Measurements from ENCODE around the gene MMP20. TPM values are rescaled to one million over a fixed set of nuclear protein-coding genes. Genes with fewer than 3 reads are reported as not detected.

Gene MMP20
- total RNA-seq, 1 experiment from 2014 or later = not detected

- ChIA-PET CTCF (interaction anchor here (0.7 to 7.1 kb wide), 16 partner anchors 9 to 323 kb away, joined by 3 to 164 read pairs (median 6); no protein-coding TSS in a partner anchor), POLR2A (interaction anchor here (0.7 to 1.6 kb wide), 4 partner anchors 51 to 265 kb away, joined by 3 to 6 read pairs (median 3); partner anchors contain the start of gene BIRC2)
- no peak for DNase-seq (ENCODE audit: unreplicated experiment)
- no TSS peak for BruUV-seq (replicated peaks)
- no peaks in the 10 kb centered on the region for H3K9me3 Mint-ChIP-seq (ENCODE audit: unreplicated experiment)
- H3K27me3 Mint-ChIP-seq (ENCODE audit: insufficient read depth, unreplicated experiment) = no peaks in the 10 kb centered on the region
- peaks cover 6% of the 10 kb centered on the region for H3K4me1 Mint-ChIP-seq (ENCODE audit: insufficient read depth, unreplicated experiment)
- H3K36me3 Mint-ChIP-seq (ENCODE audit: insufficient read depth, unreplicated experiment) = no peaks in the 10 kb centered on the region
- TF ChIP-seq CTCF (IDR thresholded peaks at IDR 0.05; ENCODE audit: unreplicated experiment) = no peak
- intact Hi-C loops (cut with micrococcal nuclease) = loop anchor here (5.0 kb wide), 1 partner anchor 56 kb away; no protein-coding TSS in a partner anchor
- no peak overlapping the region for H3K27ac Mint-ChIP-seq (ENCODE audit: low read depth, unreplicated experiment)
- no peak overlapping the region for H3K4me3 Mint-ChIP-seq (ENCODE audit: unreplicated experiment)
These were observed 13.8 kb downstream of the MMP20 start for GRCh38 chr11:102611291-102611690.

- H3K9me3 Mint-ChIP-seq (ENCODE audit: unreplicated experiment) = peaks cover 5% of the 10 kb centered on the region
- no peak for DNase-seq (ENCODE audit: unreplicated experiment)
- H3K27ac Mint-ChIP-seq (ENCODE audit: low read depth, unreplicated experiment) = no peak overlapping the region
- H3K4me3 Mint-ChIP-seq (ENCODE audit: unreplicated experiment) = no peak overlapping the region
- no peaks in the 10 kb centered on the region for H3K27me3 Mint-ChIP-seq (ENCODE audit: insufficient read depth, unreplicated experiment)
- no peaks in the 10 kb centered on the region for H3K36me3 Mint-ChIP-seq (ENCODE audit: insufficient read depth, unreplicated experiment)
- no peak for TF ChIP-seq CTCF (IDR thresholded peaks at IDR 0.05; ENCODE audit: unreplicated experiment)
- POLR2A ChIA-PET = interaction anchor here (0.6 to 0.7 kb wide), 2 partner anchors 9 to 386 kb away, joined by 4 read pairs; no protein-coding TSS in a partner anchor
- no peaks in the 10 kb centered on the region for H3K4me1 Mint-ChIP-seq (ENCODE audit: insufficient read depth, unreplicated experiment)
- CTCF ChIA-PET = interaction anchor here (0.6 to 6.8 kb wide), 7 partner anchors 36 to 316 kb away, joined by 3 to 164 read pairs (median 3); no protein-coding TSS in a partner anchor
- BruUV-seq (replicated peaks) = no TSS peak
- intact Hi-C loops (cut with micrococcal nuclease) = loop anchor here (5.0 kb wide), 1 partner anchor 57 kb away; no protein-coding TSS in a partner anchor
These were observed 14.9 kb downstream of the MMP20 start for GRCh38 chr11:102610200-102610599.

GRCh38 chr11:102608699-102609098, 16.4 kb downstream of the MMP20 start:
- Mint-ChIP-seq H3K4me1 (ENCODE audit: insufficient read depth, unreplicated experiment) (no peaks in the 10 kb centered on the region), H3K27ac (ENCODE audit: low read depth, unreplicated experiment) (no peak overlapping the region), H3K4me3 (ENCODE audit: unreplicated experiment) (no peak overlapping the region), H3K9me3 (ENCODE audit: unreplicated experiment) (peaks cover 5% of the 10 kb centered on the region), H3K27me3 (ENCODE audit: insufficient read depth, unreplicated experiment) (no peaks in the 10 kb centered on the region), H3K36me3 (ENCODE audit: insufficient read depth, unreplicated experiment) (no peaks in the 10 kb centered on the region)
- ChIA-PET POLR2A (interaction anchor here (1.0 to 1.8 kb wide), 2 partner anchors 9 to 49 kb away, joined by 6 to 10 read pairs; no protein-coding TSS in a partner anchor), CTCF (no interaction called here)
- no peak for TF ChIP-seq CTCF (IDR thresholded peaks at IDR 0.05; ENCODE audit: unreplicated experiment)
- no TSS peak for BruUV-seq (replicated peaks)
- intact Hi-C loops (cut with micrococcal nuclease) = no loop called here
- DNase-seq (ENCODE audit: unreplicated experiment) = peak; percentile 33

GRCh38 chr11:102604875-102605274, 20.3 kb downstream of the MMP20 start:
- H3K27ac Mint-ChIP-seq (ENCODE audit: low read depth, unreplicated experiment) = no peak overlapping the region
- no peak overlapping the region for H3K4me3 Mint-ChIP-seq (ENCODE audit: unreplicated experiment)
- DNase-seq (ENCODE audit: unreplicated experiment) = no peak
- BruUV-seq (replicated peaks) = no TSS peak
- intact Hi-C loops (cut with micrococcal nuclease) = no loop called here
- TF ChIP-seq CTCF (IDR thresholded peaks at IDR 0.05; ENCODE audit: unreplicated experiment) = no peak
- no peaks in the 10 kb centered on the region for H3K27me3 Mint-ChIP-seq (ENCODE audit: insufficient read depth, unreplicated experiment)
- H3K4me1 Mint-ChIP-seq (ENCODE audit: insufficient read depth, unreplicated experiment) = peaks cover 24% of the 10 kb centered on the region
- POLR2A ChIA-PET = interaction anchor here (1.9 kb wide), 1 partner anchor 8 kb away, joined by 6 read pairs; no protein-coding TSS in a partner anchor
- CTCF ChIA-PET = interaction anchor here (1.0 to 5.9 kb wide), 6 partner anchors 8 to 263 kb away, joined by 3 to 66 read pairs (median 6); no protein-coding TSS in a partner anchor
- peaks cover 5% of the 10 kb centered on the region for H3K9me3 Mint-ChIP-seq (ENCODE audit: unreplicated experiment)
- H3K36me3 Mint-ChIP-seq (ENCODE audit: insufficient read depth, unreplicated experiment) = no peaks in the 10 kb centered on the region
